ENCODE measurements around the gene UBE2R2. TPM values are rescaled to one million over a fixed set of nuclear protein-coding genes. Genes with fewer than 3 reads are reported as not detected.
A peak's percentile ranks its signal among the peaks of the same experiment; 100 is the strongest.

UBE2R2 gene
- total RNA-seq, 1 donor from 2014 or later, result 41.9 TPM

- no peak overlapping the region for H3K4me3 Mint-ChIP-seq
- peaks cover 40% of the 10 kb centered on the region for H3K36me3 Mint-ChIP-seq (ENCODE audit: low read depth)
- H3K27ac Mint-ChIP-seq, result no peak overlapping the region
- no peaks in the 10 kb centered on the region for H3K27me3 Mint-ChIP-seq
- H3K4me1 Mint-ChIP-seq, result no peaks in the 10 kb centered on the region
- intact Hi-C loops (cut with micrococcal nuclease), result loop anchor here (10.0 kb wide), 1 partner anchor 112 kb away; the partner anchor contains the start of gene UBE2R2
- DNase-seq, result no peak
- no peaks in the 10 kb centered on the region for H3K9me3 Mint-ChIP-seq
These were observed 110.0 kb downstream of the UBE2R2 start for GRCh38 chr9:33926746-33927485.

GRCh38 chr9:33927694-33928093 lies 110.7 kb downstream of the UBE2R2 start:
- DNase-seq, result no peak
- no peak overlapping the region for H3K27ac Mint-ChIP-seq
- H3K36me3 Mint-ChIP-seq (ENCODE audit: low read depth), result peaks cover 43% of the 10 kb centered on the region
- no peaks in the 10 kb centered on the region for H3K27me3 Mint-ChIP-seq
- no peaks in the 10 kb centered on the region for H3K9me3 Mint-ChIP-seq
- no peaks in the 10 kb centered on the region for H3K4me1 Mint-ChIP-seq
- no peak overlapping the region for H3K4me3 Mint-ChIP-seq
- intact Hi-C loops (cut with micrococcal nuclease), result loop anchor here (10.0 kb wide), 1 partner anchor 113 kb away; the partner anchor contains the start of gene UBE2R2

DNA sequence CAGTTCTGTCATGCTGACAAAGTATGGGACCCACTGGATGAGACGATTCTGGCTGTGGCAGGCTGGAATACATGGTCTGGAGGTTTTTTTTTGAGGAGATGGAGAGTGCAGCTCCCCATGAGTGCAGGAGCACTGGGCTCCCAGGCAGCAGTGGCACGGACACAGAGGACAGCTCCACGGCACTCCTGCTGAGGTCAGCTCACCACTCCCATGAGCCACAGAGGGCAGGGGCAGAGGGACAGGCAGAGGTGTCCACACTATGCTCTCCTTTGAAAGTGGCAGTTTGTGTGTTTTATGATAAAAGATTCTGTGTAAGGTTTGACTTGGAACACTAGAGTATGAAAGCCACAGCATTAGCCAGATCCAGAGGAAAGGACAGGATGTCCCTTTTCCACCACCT lies 114.4 kb downstream of the UBE2R2 start:
- H3K27ac Mint-ChIP-seq, result no peak overlapping the region

DNA sequence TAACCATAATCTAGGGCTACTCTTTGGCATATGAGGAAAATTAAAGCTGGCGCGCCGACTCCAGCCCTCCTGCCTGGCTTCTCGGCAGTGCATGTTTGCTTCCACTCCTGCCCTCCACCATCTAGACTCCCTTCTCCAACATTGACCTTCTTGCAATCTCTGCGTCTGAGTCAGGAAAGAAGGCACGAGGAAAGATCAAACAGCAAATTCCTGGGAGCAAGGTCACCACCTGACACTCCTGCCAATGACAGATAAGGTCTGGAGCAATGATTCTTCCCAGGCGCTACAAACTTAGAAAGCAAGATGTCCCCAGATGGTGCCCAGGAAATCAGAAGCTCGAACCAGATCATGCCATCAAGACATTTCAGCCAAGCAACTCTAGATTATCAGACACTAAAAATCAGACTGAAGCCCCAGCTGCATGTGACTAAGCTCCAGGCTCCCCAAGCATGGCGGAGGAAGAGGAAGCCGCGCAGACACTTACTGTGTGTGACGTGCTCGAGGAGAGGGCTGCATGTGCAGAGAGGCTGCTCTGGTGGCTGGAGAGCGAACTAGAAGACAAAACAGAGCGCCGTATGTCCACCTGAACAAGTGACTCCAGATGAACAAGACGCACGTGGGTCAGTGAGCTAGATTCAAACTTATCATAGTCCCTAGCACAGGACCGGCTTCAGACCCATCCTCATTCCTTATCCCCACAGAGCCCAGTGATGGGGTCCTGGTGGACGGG lies 115.3 kb downstream of the UBE2R2 start:
- peaks cover 63% of the 10 kb centered on the region for H3K36me3 Mint-ChIP-seq (ENCODE audit: low read depth)
- H3K27me3 Mint-ChIP-seq, result no peaks in the 10 kb centered on the region
- H3K4me3 Mint-ChIP-seq, result no peak overlapping the region
- peak overlapping the region; percentile 43 for H3K27ac Mint-ChIP-seq
- intact Hi-C loops (cut with micrococcal nuclease), result no loop called here
- H3K9me3 Mint-ChIP-seq, result no peaks in the 10 kb centered on the region
- no peak for DNase-seq
- H3K4me1 Mint-ChIP-seq, result no peaks in the 10 kb centered on the region

More for the DNA sequence above, 114.4 kb downstream of the UBE2R2 start:
- Mint-ChIP-seq H3K4me1 (no peaks in the 10 kb centered on the region), H3K27me3 (no peaks in the 10 kb centered on the region), H3K4me3 (no peak overlapping the region), H3K9me3 (no peaks in the 10 kb centered on the region), H3K36me3 (ENCODE audit: low read depth) (peaks cover 58% of the 10 kb centered on the region)
- intact Hi-C loops (cut with micrococcal nuclease), result no loop called here
- DNase-seq, result no peak

DNA sequence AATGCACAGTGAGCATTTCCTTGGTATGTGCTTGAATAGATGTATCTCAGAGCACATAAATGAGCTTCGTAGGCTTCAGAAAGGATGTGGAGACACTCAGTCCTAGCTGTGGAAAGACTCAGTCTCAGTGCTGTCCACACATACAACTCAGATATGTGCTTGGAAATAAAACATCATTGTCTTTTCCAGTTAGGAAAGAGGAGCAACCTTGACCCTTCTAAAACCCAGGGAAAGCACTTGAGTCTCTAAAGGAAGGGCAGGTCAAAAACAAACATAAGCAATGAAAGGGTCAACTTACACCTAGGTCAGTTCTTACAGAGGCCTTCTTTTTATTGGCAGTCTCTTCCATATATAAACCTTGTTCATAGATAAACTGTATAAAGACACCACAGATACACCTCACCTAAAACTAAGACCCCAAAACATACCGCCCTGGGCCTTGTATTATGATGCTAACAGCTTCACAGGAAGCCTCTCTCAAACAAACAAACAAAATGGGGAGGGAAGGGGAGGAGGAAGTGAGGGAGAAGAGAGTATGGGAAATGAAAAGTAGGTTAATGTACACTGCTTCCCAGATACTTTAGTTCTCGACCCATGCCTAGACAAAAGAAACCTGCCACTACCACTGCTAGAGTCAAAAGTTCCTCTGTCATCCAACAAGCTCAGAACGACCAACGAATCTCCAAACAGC lies 117.4 kb downstream of the UBE2R2 start:
- Mint-ChIP-seq H3K36me3 (ENCODE audit: low read depth) (peaks cover 58% of the 10 kb centered on the region), H3K27ac (no peak overlapping the region)
- intact Hi-C loops (cut with micrococcal nuclease), result no loop called here

GRCh38 chr9:33939924-33940874 lies 123.2 kb downstream of the UBE2R2 start:
- intact Hi-C loops (cut with micrococcal nuclease), result no loop called here
- Mint-ChIP-seq H3K4me3 (no peak overlapping the region), H3K27ac (no peak overlapping the region), H3K4me1 (peaks cover 2% of the 10 kb centered on the region), H3K9me3 (no peaks in the 10 kb centered on the region), H3K27me3 (no peaks in the 10 kb centered on the region), H3K36me3 (ENCODE audit: low read depth) (peaks cover 50% of the 10 kb centered on the region)
- DNase-seq, result no peak

More for the DNA sequence above, 117.4 kb downstream of the UBE2R2 start:
- Mint-ChIP-seq H3K4me1 (no peaks in the 10 kb centered on the region), H3K4me3 (no peak overlapping the region), H3K9me3 (no peaks in the 10 kb centered on the region), H3K27me3 (no peaks in the 10 kb centered on the region)
- DNase-seq, result no peak

GRCh38 chr9:33942471-33943083 lies 125.6 kb downstream of the UBE2R2 start:
- Mint-ChIP-seq H3K36me3 (ENCODE audit: low read depth) (peaks cover 48% of the 10 kb centered on the region), H3K4me1 (peaks cover 2% of the 10 kb centered on the region), H3K9me3 (no peaks in the 10 kb centered on the region), H3K4me3 (no peak overlapping the region), H3K27ac (no peak overlapping the region), H3K27me3 (no peaks in the 10 kb centered on the region)
- no peak for DNase-seq
- intact Hi-C loops (cut with micrococcal nuclease), result no loop called here

GRCh38 chr9:33943389-33943788 lies 126.4 kb downstream of the UBE2R2 start:
- Mint-ChIP-seq H3K4me3 (no peak overlapping the region), H3K27me3 (no peaks in the 10 kb centered on the region), H3K4me1 (peaks cover 2% of the 10 kb centered on the region), H3K9me3 (no peaks in the 10 kb centered on the region), H3K36me3 (ENCODE audit: low read depth) (peaks cover 54% of the 10 kb centered on the region), H3K27ac (no peak overlapping the region)
- no peak for DNase-seq
- intact Hi-C loops (cut with micrococcal nuclease), result no loop called here

GRCh38 chr9:33946779-33947535 lies 130.0 kb downstream of the UBE2R2 start:
- Mint-ChIP-seq H3K27me3 (no peaks in the 10 kb centered on the region), H3K36me3 (ENCODE audit: low read depth) (peaks cover 52% of the 10 kb centered on the region), H3K4me1 (no peaks in the 10 kb centered on the region), H3K4me3 (no peak overlapping the region), H3K27ac (no peak overlapping the region), H3K9me3 (no peaks in the 10 kb centered on the region)
- intact Hi-C loops (cut with micrococcal nuclease), result no loop called here
- DNase-seq, result no peak

DNA sequence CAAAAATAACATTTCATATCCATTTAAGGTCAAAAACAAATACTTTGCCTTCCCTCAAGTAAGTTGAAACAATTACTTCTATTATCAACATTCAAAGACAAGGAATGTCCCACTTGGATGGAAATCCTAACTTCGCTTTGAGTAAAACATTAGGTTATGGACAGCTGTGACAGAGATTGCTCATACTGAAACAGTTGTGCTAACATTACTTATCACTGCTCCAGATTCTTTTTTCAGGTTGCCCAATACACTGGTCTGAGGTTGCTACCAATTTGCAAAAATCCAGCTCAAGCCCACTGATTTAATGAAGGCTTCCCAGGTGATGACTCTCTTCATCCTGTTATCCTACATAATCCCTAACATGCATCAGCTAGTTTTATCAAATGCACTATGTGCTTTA lies 133.4 kb downstream of the UBE2R2 start:
- Mint-ChIP-seq H3K27me3 (no peaks in the 10 kb centered on the region), H3K4me3 (no peak overlapping the region), H3K9me3 (no peaks in the 10 kb centered on the region), H3K36me3 (ENCODE audit: low read depth) (peaks cover 51% of the 10 kb centered on the region), H3K27ac (no peak overlapping the region), H3K4me1 (no peaks in the 10 kb centered on the region)
- no peak for DNase-seq
- intact Hi-C loops (cut with micrococcal nuclease), result no loop called here

- H3K27ac Mint-ChIP-seq, result no peak overlapping the region
- peaks cover 47% of the 10 kb centered on the region for H3K36me3 Mint-ChIP-seq (ENCODE audit: low read depth)
- H3K4me1 Mint-ChIP-seq, result no peaks in the 10 kb centered on the region
- no peaks in the 10 kb centered on the region for H3K9me3 Mint-ChIP-seq
- no peak for DNase-seq
- no peak overlapping the region for H3K4me3 Mint-ChIP-seq
- intact Hi-C loops (cut with micrococcal nuclease), result no loop called here
- H3K27me3 Mint-ChIP-seq, result no peaks in the 10 kb centered on the region
These were observed 135.1 kb downstream of the UBE2R2 start for GRCh38 chr9:33952066-33952465.

DNA sequence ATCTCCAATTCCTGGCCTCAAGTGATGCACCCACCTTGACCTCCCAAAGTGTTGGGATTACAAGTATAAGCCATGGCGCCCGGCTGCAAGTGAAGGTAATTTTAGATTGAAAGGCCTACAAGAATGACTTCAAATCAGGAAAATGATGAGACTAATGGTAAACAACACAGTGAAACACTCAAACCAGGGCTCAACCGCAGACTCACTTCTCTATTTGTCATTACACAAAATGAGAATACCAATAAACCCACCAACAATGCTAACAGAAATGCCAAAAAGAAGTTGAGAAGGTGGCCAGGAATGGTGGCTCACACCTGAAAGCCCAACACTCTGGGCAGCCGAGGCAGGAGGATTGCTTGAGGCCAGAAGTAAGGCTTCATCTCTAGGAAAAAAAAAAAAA lies 139.6 kb downstream of the UBE2R2 start:
- no peaks in the 10 kb centered on the region for H3K4me1 Mint-ChIP-seq
- H3K27ac Mint-ChIP-seq, result no peak overlapping the region
- peaks cover 45% of the 10 kb centered on the region for H3K36me3 Mint-ChIP-seq (ENCODE audit: low read depth)
- H3K27me3 Mint-ChIP-seq, result no peaks in the 10 kb centered on the region
- no peak for DNase-seq
- H3K4me3 Mint-ChIP-seq, result no peak overlapping the region
- no peaks in the 10 kb centered on the region for H3K9me3 Mint-ChIP-seq
- intact Hi-C loops (cut with micrococcal nuclease), result no loop called here
